ENCODE results near the gene MRAS.

DNA sequence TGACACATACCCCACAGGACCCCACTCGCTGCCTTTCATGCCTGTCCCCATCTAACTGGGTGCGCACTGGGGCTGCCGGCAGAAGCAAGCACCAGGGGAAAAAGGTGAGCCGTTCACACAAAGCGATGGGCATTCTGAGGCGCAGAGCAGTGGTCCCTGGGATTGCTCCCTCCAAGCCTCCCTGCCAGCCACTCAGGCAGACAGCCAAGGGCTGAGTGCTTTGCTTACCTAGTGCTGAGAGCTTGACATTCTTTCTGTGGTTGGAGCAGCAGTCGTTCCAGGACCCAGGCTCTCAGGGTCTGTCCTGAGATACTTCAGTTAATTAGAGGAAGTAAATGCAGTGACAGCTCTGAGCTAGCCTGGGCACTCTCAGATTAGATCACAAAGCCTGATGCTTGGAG lies 91.7 kb downstream of the MRAS start:
- TF ChIP-seq, protein P1, sequence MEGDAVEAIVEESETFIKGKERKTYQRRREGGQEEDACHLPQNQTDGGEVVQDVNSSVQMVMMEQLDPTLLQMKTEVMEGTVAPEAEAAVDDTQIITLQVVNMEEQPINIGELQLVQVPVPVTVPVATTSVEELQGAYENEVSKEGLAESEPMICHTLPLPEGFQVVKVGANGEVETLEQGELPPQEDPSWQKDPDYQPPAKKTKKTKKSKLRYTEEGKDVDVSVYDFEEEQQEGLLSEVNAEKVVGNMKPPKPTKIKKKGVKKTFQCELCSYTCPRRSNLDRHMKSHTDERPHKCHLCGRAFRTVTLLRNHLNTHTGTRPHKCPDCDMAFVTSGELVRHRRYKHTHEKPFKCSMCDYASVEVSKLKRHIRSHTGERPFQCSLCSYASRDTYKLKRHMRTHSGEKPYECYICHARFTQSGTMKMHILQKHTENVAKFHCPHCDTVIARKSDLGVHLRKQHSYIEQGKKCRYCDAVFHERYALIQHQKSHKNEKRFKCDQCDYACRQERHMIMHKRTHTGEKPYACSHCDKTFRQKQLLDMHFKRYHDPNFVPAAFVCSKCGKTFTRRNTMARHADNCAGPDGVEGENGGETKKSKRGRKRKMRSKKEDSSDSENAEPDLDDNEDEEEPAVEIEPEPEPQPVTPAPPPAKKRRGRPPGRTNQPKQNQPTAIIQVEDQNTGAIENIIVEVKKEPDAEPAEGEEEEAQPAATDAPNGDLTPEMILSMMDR (IDR thresholded peaks at IDR 0.05; ENCODE audit: insufficient read depth, low read depth, low read length), result no peak
- no peak for TF ChIP-seq EZH2 (IDR thresholded peaks at IDR 0.05; ENCODE audit: insufficient read depth, low read length)
